IPS-20b (cell line): ENCODE results near the gene SMAGP.
A peak's percentile ranks its signal among the peaks of the same experiment; 100 is the strongest.
"Not testable (repeated sequence)": the region's sequence is repeated elsewhere in the genome, so short reads cannot be mapped to it uniquely, and the experiment has no call there.

ENCODE experiments used
- H3K27ac ChIP-seq: one replicate; pipeline ENCODE4 v1.5.1; 2013; ENCODE audit warnings: low read length
- H3K27me3 ChIP-seq: 2 replicates; pipeline ENCODE4 v1.6.1; 2013; ENCODE audit warnings: mild to moderate bottlenecking, low read length, inconsistent platforms; ENCODE audit not compliant: insufficient read depth
- H3K36me3 ChIP-seq: 2 replicates; pipeline ENCODE4 v1.6.1; 2013; ENCODE audit warnings: low read depth, mild to moderate bottlenecking, inconsistent platforms, low read length, moderate library complexity; ENCODE audit not compliant: insufficient read depth
- H3K4me1 ChIP-seq: 2 replicates; pipeline ENCODE4 v1.6.1; 2013; ENCODE audit warnings: mild to moderate bottlenecking, control low read depth, inconsistent platforms, low read length, moderate library complexity; ENCODE audit not compliant: insufficient read depth
- H3K4me3 ChIP-seq: 2 replicates; pipeline ENCODE4 v1.5.1; 2013; ENCODE audit warnings: mild to moderate bottlenecking, low read length, inconsistent platforms
- H3K9ac ChIP-seq: 2 replicates; pipeline ENCODE4 v1.6.1; 2013; ENCODE audit warnings: low read depth, mild to moderate bottlenecking, inconsistent platforms, low read length, moderate library complexity
- H3K9me3 ChIP-seq: 2 replicates; pipeline ENCODE4 v1.6.1; 2013; ENCODE audit warnings: mild to moderate bottlenecking, low read depth, low read length, inconsistent platforms; ENCODE audit not compliant: insufficient read depth

Gene SMAGP

GRCh38 chr12:51291603-51292513 lies 21.6 kb upstream of the SMAGP start:
- not testable (repeated sequence) for H3K27me3 ChIP-seq, H3K9ac ChIP-seq, H3K9me3 ChIP-seq, H3K36me3 ChIP-seq, H3K4me1 ChIP-seq, H3K4me3 ChIP-seq, H3K27ac ChIP-seq

- no peaks in the 10 kb centered on the region for H3K27me3 ChIP-seq
- H3K9ac ChIP-seq = no peak overlapping the region
- no peak overlapping the region for H3K4me3 ChIP-seq
- no peaks in the 10 kb centered on the region for H3K9me3 ChIP-seq
- H3K27ac ChIP-seq = no peak overlapping the region
- H3K36me3 ChIP-seq = no peaks in the 10 kb centered on the region
- peaks cover 2% of the 10 kb centered on the region; the same call in 1 of the 2 replicates for H3K4me1 ChIP-seq
Observed at GRCh38 chr12:51285843-51286242, 15.6 kb upstream of the SMAGP start.

- Histone ChIP-seq H3K9ac (no peak overlapping the region), H3K4me3 (no peak overlapping the region), H3K36me3 (no peaks in the 10 kb centered on the region), H3K9me3 (no peaks in the 10 kb centered on the region), H3K27ac (no peak overlapping the region), H3K27me3 (no peaks in the 10 kb centered on the region), H3K4me1 (peaks cover 2% of the 10 kb centered on the region; the same call in 1 of the 2 replicates)
Observed at GRCh38 chr12:51281202-51281924, 11.1 kb upstream of the SMAGP start.

GRCh38 chr12:51275088-51275487 lies 4.9 kb upstream of the SMAGP start:
- H3K4me1 ChIP-seq = peaks cover 5% of the 10 kb centered on the region
- no peaks in the 10 kb centered on the region for H3K9me3 ChIP-seq
- no peak overlapping the region for H3K4me3 ChIP-seq
- no peak overlapping the region for H3K27ac ChIP-seq
- no peak overlapping the region for H3K9ac ChIP-seq
- H3K27me3 ChIP-seq = peaks cover 19% of the 10 kb centered on the region
- H3K36me3 ChIP-seq = no peaks in the 10 kb centered on the region

- not testable (repeated sequence) for H3K9ac ChIP-seq, H3K27ac ChIP-seq, H3K4me3 ChIP-seq, H3K36me3 ChIP-seq, H3K4me1 ChIP-seq, H3K9me3 ChIP-seq
- peaks cover 31% of the 10 kb centered on the region for H3K27me3 ChIP-seq
Observed at GRCh38 chr12:51272810-51273209, 2.6 kb upstream of the SMAGP start.

- Histone ChIP-seq H3K4me1 (peaks cover 8% of the 10 kb centered on the region), H3K4me3 (peak overlapping the region; percentile 78), H3K27ac (no peak overlapping the region), H3K27me3 (peaks cover 31% of the 10 kb centered on the region), H3K36me3 (no peaks in the 10 kb centered on the region), H3K9ac (peak overlapping the region; percentile 35; the same call in 1 of the 2 replicates), H3K9me3 (no peaks in the 10 kb centered on the region)
Observed at GRCh38 chr12:51270951-51271518, 820 bp upstream of the SMAGP start.

- Histone ChIP-seq H3K4me1 (peaks cover 8% of the 10 kb centered on the region), H3K27ac (no peak overlapping the region), H3K27me3 (peaks cover 31% of the 10 kb centered on the region), H3K9ac (no peak overlapping the region), H3K36me3 (no peaks in the 10 kb centered on the region), H3K9me3 (no peaks in the 10 kb centered on the region), H3K4me3 (peak overlapping the region; percentile 78)
Observed at GRCh38 chr12:51269174-51270066, 795 bp downstream of the SMAGP start.

GRCh38 chr12:51265024-51265423 lies 5.2 kb downstream of the SMAGP start:
- Histone ChIP-seq H3K27ac (no peak overlapping the region), H3K27me3 (peaks cover 11% of the 10 kb centered on the region; the same call in 1 of the 2 replicates), H3K9ac (no peak overlapping the region), H3K9me3 (no peaks in the 10 kb centered on the region), H3K36me3 (no peaks in the 10 kb centered on the region), H3K4me1 (peaks cover 3% of the 10 kb centered on the region), H3K4me3 (no peak overlapping the region)

GRCh38 chr12:51264297-51264696 lies 5.9 kb downstream of the SMAGP start:
- H3K9me3 ChIP-seq = no peaks in the 10 kb centered on the region
- peaks cover 8% of the 10 kb centered on the region; the same call in 1 of the 2 replicates for H3K27me3 ChIP-seq
- no peak overlapping the region for H3K27ac ChIP-seq
- no peaks in the 10 kb centered on the region for H3K36me3 ChIP-seq
- H3K9ac ChIP-seq = no peak overlapping the region
- H3K4me1 ChIP-seq = peaks cover 3% of the 10 kb centered on the region
- H3K4me3 ChIP-seq = no peak overlapping the region

- H3K9ac ChIP-seq = no peak overlapping the region
- no peaks in the 10 kb centered on the region for H3K9me3 ChIP-seq
- peaks cover 3% of the 10 kb centered on the region; the same call in 1 of the 2 replicates for H3K4me1 ChIP-seq
- H3K4me3 ChIP-seq = no peak overlapping the region
- no peaks in the 10 kb centered on the region for H3K27me3 ChIP-seq
- no peaks in the 10 kb centered on the region for H3K36me3 ChIP-seq
- no peak overlapping the region for H3K27ac ChIP-seq
Observed at GRCh38 chr12:51263341-51263740, 6.9 kb downstream of the SMAGP start.

GRCh38 chr12:51262758-51263177 lies 7.4 kb downstream of the SMAGP start:
- H3K4me1 ChIP-seq = peaks cover 3% of the 10 kb centered on the region; the same call in 1 of the 2 replicates
- H3K9ac ChIP-seq = no peak overlapping the region
- H3K9me3 ChIP-seq = no peaks in the 10 kb centered on the region
- no peak overlapping the region for H3K27ac ChIP-seq
- H3K27me3 ChIP-seq = no peaks in the 10 kb centered on the region
- H3K36me3 ChIP-seq = no peaks in the 10 kb centered on the region
- H3K4me3 ChIP-seq = no peak overlapping the region
